ENCODE data around the gene TRAF1. TPM values are rescaled to one million over a fixed set of nuclear protein-coding genes. Genes with fewer than 3 reads are reported as not detected.

TRAF1 gene
- total RNA-seq, 1 experiment from 2014 or later = 1.7 TPM

DNA sequence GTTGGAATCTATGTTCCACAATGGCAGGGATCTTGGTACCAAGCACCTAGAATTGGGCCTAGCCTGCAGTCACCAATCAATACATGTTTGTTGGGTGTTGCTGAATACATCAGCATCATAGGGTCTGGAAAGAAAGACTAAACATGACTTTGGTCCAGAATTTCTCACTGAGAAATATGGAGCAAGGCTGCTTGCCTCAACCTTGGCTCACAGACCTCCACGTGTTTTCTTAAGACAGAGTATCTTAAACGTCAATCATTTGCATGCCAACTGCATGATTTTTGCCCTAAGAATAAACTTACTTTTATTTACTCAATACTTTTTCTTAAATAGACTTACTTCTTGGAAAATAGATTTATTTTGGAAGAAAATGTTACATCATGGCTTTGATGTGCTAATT lies 22.7 kb upstream of the TRAF1 start:
- no peak overlapping the region for H2AFZ ChIP-seq (ENCODE audit: low read depth, low read length, poor library complexity, severe bottlenecking)
- no peaks in the 10 kb centered on the region for H3K9me2 ChIP-seq (ENCODE audit: insufficient read depth)
- H3K4me2 ChIP-seq (ENCODE audit: low read length) = no peak overlapping the region
- CTCF ChIA-PET = no interaction called here
- H3K9ac ChIP-seq (ENCODE audit: low read length) = no peak overlapping the region
- no TSS peak for BruUV-seq (replicated peaks)
- H3K27ac ChIP-seq (ENCODE audit: low read depth, low read length) = no peak overlapping the region
- no peaks in the 10 kb centered on the region for H3K27me3 ChIP-seq (ENCODE audit: insufficient read depth, low read length)
- no peak for DNase-seq (ENCODE audit: low read depth, low spot score)
- H4K20me1 ChIP-seq (ENCODE audit: insufficient read depth) = no peaks in the 10 kb centered on the region
- TF ChIP-seq EGR1 (IDR thresholded peaks at IDR 0.05; ENCODE audit: low read depth) (no peak), CEBPB (IDR thresholded peaks at IDR 0.05; ENCODE audit: low read depth) (no peak), SIN3A (IDR thresholded peaks at IDR 0.05; ENCODE audit: low read depth) (no peak), ZFX (IDR thresholded peaks at IDR 0.05) (no peak), EZH2 (IDR thresholded peaks at IDR 0.05) (no peak), POLR2AphosphoS5 (IDR thresholded peaks at IDR 0.05; ENCODE audit: low read depth, low read length) (no peak), CBX3 (IDR thresholded peaks at IDR 0.05; ENCODE audit: low read depth) (no peak), ZNF274 (IDR thresholded peaks at IDR 0.05; ENCODE audit: low read depth, low read length) (no peak), RAD21 (IDR thresholded peaks at IDR 0.05; ENCODE audit: low read depth) (no peak)
- TF ChIP-seq, protein P1, sequence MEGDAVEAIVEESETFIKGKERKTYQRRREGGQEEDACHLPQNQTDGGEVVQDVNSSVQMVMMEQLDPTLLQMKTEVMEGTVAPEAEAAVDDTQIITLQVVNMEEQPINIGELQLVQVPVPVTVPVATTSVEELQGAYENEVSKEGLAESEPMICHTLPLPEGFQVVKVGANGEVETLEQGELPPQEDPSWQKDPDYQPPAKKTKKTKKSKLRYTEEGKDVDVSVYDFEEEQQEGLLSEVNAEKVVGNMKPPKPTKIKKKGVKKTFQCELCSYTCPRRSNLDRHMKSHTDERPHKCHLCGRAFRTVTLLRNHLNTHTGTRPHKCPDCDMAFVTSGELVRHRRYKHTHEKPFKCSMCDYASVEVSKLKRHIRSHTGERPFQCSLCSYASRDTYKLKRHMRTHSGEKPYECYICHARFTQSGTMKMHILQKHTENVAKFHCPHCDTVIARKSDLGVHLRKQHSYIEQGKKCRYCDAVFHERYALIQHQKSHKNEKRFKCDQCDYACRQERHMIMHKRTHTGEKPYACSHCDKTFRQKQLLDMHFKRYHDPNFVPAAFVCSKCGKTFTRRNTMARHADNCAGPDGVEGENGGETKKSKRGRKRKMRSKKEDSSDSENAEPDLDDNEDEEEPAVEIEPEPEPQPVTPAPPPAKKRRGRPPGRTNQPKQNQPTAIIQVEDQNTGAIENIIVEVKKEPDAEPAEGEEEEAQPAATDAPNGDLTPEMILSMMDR (IDR thresholded peaks at IDR 0.05 in 2 of 3, conservative IDR thresholded peaks at IDR 0.05 in 1 of 3; ENCODE audit: borderline replicate concordance in 1 of 3, insufficient read depth in 1 of 3, low read depth in 2 of 3, low read length in 2 of 3) = no peak
- TF ChIP-seq, protein P2, sequence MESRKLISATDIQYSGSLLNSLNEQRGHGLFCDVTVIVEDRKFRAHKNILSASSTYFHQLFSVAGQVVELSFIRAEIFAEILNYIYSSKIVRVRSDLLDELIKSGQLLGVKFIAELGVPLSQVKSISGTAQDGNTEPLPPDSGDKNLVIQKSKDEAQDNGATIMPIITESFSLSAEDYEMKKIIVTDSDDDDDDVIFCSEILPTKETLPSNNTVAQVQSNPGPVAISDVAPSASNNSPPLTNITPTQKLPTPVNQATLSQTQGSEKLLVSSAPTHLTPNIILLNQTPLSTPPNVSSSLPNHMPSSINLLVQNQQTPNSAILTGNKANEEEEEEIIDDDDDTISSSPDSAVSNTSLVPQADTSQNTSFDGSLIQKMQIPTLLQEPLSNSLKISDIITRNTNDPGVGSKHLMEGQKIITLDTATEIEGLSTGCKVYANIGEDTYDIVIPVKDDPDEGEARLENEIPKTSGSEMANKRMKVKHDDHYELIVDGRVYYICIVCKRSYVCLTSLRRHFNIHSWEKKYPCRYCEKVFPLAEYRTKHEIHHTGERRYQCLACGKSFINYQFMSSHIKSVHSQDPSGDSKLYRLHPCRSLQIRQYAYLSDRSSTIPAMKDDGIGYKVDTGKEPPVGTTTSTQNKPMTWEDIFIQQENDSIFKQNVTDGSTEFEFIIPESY (IDR thresholded peaks at IDR 0.05; ENCODE audit: extremely low read depth, insufficient replicate concordance, low read length) = no peak
- TF ChIP-seq, protein P3, sequence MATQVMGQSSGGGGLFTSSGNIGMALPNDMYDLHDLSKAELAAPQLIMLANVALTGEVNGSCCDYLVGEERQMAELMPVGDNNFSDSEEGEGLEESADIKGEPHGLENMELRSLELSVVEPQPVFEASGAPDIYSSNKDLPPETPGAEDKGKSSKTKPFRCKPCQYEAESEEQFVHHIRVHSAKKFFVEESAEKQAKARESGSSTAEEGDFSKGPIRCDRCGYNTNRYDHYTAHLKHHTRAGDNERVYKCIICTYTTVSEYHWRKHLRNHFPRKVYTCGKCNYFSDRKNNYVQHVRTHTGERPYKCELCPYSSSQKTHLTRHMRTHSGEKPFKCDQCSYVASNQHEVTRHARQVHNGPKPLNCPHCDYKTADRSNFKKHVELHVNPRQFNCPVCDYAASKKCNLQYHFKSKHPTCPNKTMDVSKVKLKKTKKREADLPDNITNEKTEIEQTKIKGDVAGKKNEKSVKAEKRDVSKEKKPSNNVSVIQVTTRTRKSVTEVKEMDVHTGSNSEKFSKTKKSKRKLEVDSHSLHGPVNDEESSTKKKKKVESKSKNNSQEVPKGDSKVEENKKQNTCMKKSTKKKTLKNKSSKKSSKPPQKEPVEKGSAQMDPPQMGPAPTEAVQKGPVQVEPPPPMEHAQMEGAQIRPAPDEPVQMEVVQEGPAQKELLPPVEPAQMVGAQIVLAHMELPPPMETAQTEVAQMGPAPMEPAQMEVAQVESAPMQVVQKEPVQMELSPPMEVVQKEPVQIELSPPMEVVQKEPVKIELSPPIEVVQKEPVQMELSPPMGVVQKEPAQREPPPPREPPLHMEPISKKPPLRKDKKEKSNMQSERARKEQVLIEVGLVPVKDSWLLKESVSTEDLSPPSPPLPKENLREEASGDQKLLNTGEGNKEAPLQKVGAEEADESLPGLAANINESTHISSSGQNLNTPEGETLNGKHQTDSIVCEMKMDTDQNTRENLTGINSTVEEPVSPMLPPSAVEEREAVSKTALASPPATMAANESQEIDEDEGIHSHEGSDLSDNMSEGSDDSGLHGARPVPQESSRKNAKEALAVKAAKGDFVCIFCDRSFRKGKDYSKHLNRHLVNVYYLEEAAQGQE (IDR thresholded peaks at IDR 0.05; ENCODE audit: low read depth) = no peak
- POLR2A ChIA-PET = no interaction called here
- no peak overlapping the region for H3K4me3 ChIP-seq (replicated peaks in 1 of 2; ENCODE audit: low read depth in 1 of 2, low read length in 2 of 2)
- ATAC-seq = no peak
- H3K9me3 ChIP-seq (ENCODE audit: control insufficient read depth in 1 of 2, insufficient read depth in 1 of 2, low read depth in 1 of 2, low read length in 2 of 2) = no peaks in the 10 kb centered on the region
- no peaks in the 10 kb centered on the region for H3K79me2 ChIP-seq (ENCODE audit: insufficient read depth, low read length)
- RAD21 ChIA-PET (ENCODE audit: low non-redundant PET in 1 of 2, low total read pairs in 2 of 2, uncharacterized antibody in 2 of 2, unreplicated experiment in 2 of 2) = no interaction called here
- H3K36me3 ChIP-seq (ENCODE audit: control insufficient read depth in 1 of 2, insufficient read depth in 2 of 2, low read length in 2 of 2) = no peaks in the 10 kb centered on the region
- H3K4me1 ChIP-seq (ENCODE audit: control insufficient read depth in 1 of 2, insufficient read depth in 2 of 2, low read length in 2 of 2) = no peaks in the 10 kb centered on the region
- intact Hi-C loops (cut with micrococcal nuclease) = loop anchor here (10.0 kb wide), 1 partner anchor 56 kb away; no protein-coding TSS in a partner anchor
